CD4-positive, CD25-positive, alpha-beta regulatory T cell (primary cell): ENCODE data around the gene PLEKHF1. TPM values are rescaled to one million over a fixed set of nuclear protein-coding genes. Genes with fewer than 3 reads are reported as not detected.
A peak's percentile ranks its signal among the peaks of the same experiment; 100 is the strongest.

Experiments used
- ATAC-seq, 2 donors: fragments of 150-1000 bp; cut with Tn5 transposase; one replicate each; pipeline ENCODE4 v1.10.0; 2021; ENCODE audit warnings: low read depth in 2 of 2, moderate number of reproducible peaks in 2 of 2, moderate library complexity in 1 of 2
- DNase-seq, 3 donors: peaks; one replicate each; pipeline versions ENCODE4 v3.0.0 to v3.0.0-alpha.2; 2012 to 2022; ENCODE audit warnings: mixed read lengths in 1 of 3
- H3K27ac ChIP-seq: one replicate; pipeline ENCODE4 v1.7.0; 2013; ENCODE audit warnings: mild to moderate bottlenecking, low read length; ENCODE audit not compliant: insufficient read depth, poor library complexity, severe bottlenecking
- H3K27me3 ChIP-seq: one replicate; pipeline ENCODE4 v1.7.0; 2013; ENCODE audit warnings: low read length; ENCODE audit not compliant: control insufficient read depth, insufficient read depth
- H3K36me3 ChIP-seq: one replicate; pipeline ENCODE4 v1.7.0; 2013; ENCODE audit warnings: mild to moderate bottlenecking, low read length, moderate library complexity; ENCODE audit not compliant: control insufficient read depth, insufficient read depth
- H3K4me1 ChIP-seq: 2 replicates; pipeline ENCODE4 v1.7.0; 2013; ENCODE audit warnings: mild to moderate bottlenecking, low read length; ENCODE audit not compliant: insufficient read depth, control insufficient read depth, poor library complexity, severe bottlenecking
- H3K4me3 ChIP-seq: one replicate; pipeline ENCODE4 v1.7.0; 2013; ENCODE audit warnings: low read depth, mild to moderate bottlenecking, low read length, moderate library complexity
- H3K9me3 ChIP-seq, 2 experiments: 1 replicate in 1 of 2; 2 replicates in 1 of 2; pipeline ENCODE4 v1.7.0; 2013; ENCODE audit warnings: low read length in 2 of 2, mild to moderate bottlenecking in 1 of 2, moderate library complexity in 1 of 2; ENCODE audit not compliant: control insufficient read depth in 2 of 2
- H3K27ac Mint-ChIP-seq, 3 donors: one replicate each; pipeline ENCODE4 v1.8.0; 2020 to 2022; ENCODE audit warnings: mild to moderate bottlenecking in 3 of 3, mixed read lengths in 3 of 3, moderate library complexity in 2 of 3
- H3K27me3 Mint-ChIP-seq: one replicate; pipeline ENCODE4 v1.8.0; 2022; ENCODE audit warnings: mild to moderate bottlenecking, mixed read lengths
- H3K36me3 Mint-ChIP-seq: one replicate; pipeline ENCODE4 v1.8.0; 2020; ENCODE audit warnings: mixed read lengths
- H3K4me1 Mint-ChIP-seq, 4 donors: one replicate each; pipeline ENCODE4 v1.8.0; 2020 to 2022; ENCODE audit warnings: mixed read lengths in 4 of 4, mild to moderate bottlenecking in 1 of 4
- H3K4me3 Mint-ChIP-seq, 4 donors: one replicate each; pipeline ENCODE4 v1.8.0; 2020 to 2022; ENCODE audit warnings: mild to moderate bottlenecking in 4 of 4, mixed read lengths in 4 of 4, moderate library complexity in 3 of 4
- H3K9me3 Mint-ChIP-seq, 7 donors: one replicate each; pipeline ENCODE4 v1.8.0; 2020 to 2022; ENCODE audit warnings: mixed read lengths in 7 of 7, mild to moderate bottlenecking in 3 of 7, moderate library complexity in 2 of 7
- polyA plus RNA-seq, 4 donors: library from polyadenylated mRNA; unstranded; fragments of 300-500 nt; fragmentation: Illumina TruSeq; gene quantifications; one replicate each; pipeline ENCODE4 v1.2.3, GENCODE V29; 2021
- total RNA-seq: library from RNA; stranded (reverse); gene quantifications from one replicate; pipeline ENCODE4 v1.2.3, GENCODE V29; 2022

The PLEKHF1 gene
- total and polyA plus RNA-seq, 5 donors from 2014 or later = 21.0 to 49.3 (median 35.1) TPM

DNA sequence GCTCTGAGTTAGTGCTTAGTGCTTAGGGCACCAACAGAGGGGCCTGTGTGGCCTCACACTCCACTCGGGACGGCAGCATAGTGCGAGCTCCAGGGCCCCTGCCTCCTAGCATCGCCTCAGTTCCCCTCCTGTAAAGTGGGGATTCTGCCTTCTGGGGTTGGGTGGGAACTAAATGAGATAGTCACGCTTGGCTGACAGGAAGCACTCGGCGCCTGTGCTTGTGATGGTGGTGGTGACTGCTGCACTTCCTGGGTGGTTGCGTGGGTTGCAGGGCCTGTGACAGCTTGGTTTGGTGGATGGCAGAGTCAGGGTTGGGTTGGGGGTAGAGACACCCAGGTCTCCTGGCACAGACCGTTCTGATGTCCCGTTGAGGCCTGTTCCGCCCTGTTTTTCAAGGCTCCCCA is 7.7 kb downstream of the PLEKHF1 start:
- Mint-ChIP-seq H3K27ac (peak overlapping the region; percentile 97 to 99 (median 97)), H3K27me3 (no peaks in the 10 kb centered on the region), H3K36me3 (peaks cover 24% of the 10 kb centered on the region), H3K4me1 (peaks cover 5 to 88% (median 46%) of the 10 kb centered on the region in 4 donors), H3K4me3 (peak overlapping the region; percentile 77 to 87 (median 84)), H3K9me3 (no peaks in the 10 kb centered on the region)
- Histone ChIP-seq H3K27ac (peak overlapping the region; percentile 94), H3K4me1 (peaks cover 100% of the 10 kb centered on the region), H3K4me3 (peak overlapping the region; percentile 76), H3K9me3 (no peaks in the 10 kb centered on the region), H3K27me3 (no peaks in the 10 kb centered on the region), H3K36me3 (peaks cover 34% of the 10 kb centered on the region)
- peak; percentile 83 for ATAC-seq
- DNase-seq = peak; percentile 78 to 94 (median 89)

DNA sequence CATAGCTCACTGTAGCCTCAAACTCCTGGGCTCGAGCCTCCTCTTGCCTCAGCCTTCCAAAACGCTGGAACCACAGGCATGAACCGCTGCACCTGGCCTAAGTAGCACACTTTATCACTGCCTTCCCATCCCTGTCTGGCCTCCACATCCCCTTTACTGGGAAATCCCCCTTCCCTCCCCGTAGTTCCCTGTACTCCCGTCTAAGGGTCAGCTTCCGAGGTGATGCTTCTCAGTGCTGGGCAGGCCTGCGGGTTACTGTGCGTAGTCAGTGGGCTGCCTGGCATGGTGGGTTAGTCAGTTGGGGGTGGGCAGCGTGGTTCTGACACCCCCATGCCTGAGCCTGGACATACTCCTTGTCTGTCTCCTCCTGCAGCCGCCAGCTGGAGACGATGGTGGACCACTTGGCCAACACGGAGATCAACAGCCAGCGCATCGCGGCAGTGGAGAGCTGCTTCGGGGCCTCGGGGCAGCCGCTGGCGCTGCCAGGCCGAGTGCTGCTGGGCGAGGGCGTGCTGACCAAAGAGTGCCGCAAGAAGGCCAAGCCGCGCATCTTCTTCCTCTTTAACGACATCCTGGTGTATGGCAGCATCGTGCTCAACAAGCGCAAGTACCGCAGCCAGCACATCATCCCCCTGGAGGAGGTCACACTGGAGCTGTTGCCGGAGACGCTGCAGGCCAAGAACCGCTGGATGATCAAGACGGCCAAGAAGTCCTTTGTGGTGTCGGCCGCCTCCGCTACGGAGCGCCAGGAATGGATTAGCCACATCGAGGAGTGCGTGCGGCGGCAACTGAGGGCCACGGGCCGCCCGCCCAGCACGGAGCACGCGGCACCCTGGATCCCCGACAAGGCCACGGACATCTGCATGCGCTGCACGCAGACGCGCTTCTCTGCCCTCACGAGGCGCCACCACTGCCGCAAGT is 8.4 kb downstream of the PLEKHF1 start:
- no peaks in the 10 kb centered on the region for H3K27me3 ChIP-seq
- peaks cover 100% of the 10 kb centered on the region for H3K4me1 ChIP-seq
- peak overlapping the region; percentile 37 for H3K4me3 ChIP-seq
- no peaks in the 10 kb centered on the region for H3K9me3 Mint-ChIP-seq
- H3K36me3 Mint-ChIP-seq = peaks cover 24% of the 10 kb centered on the region
- peaks cover 34% of the 10 kb centered on the region for H3K36me3 ChIP-seq
- no peak for DNase-seq
- H3K4me3 Mint-ChIP-seq = peak overlapping the region; percentile 77 to 87 (median 84)
- peaks cover 5 to 88% (median 44%) of the 10 kb centered on the region in 4 donors for H3K4me1 Mint-ChIP-seq
- no peaks in the 10 kb centered on the region for H3K9me3 ChIP-seq
- H3K27ac Mint-ChIP-seq = peak overlapping the region; percentile 97 to 99 (median 97)
- peak overlapping the region; percentile 94 for H3K27ac ChIP-seq
- no peaks in the 10 kb centered on the region for H3K27me3 Mint-ChIP-seq
- no peak for ATAC-seq

- H3K27me3 ChIP-seq = no peaks in the 10 kb centered on the region
- H3K9me3 ChIP-seq = no peaks in the 10 kb centered on the region
- no peak overlapping the region for H3K4me3 ChIP-seq
- peaks cover 100% of the 10 kb centered on the region for H3K4me1 ChIP-seq
- H3K27ac ChIP-seq = peak overlapping the region; percentile 94
- H3K4me1 Mint-ChIP-seq = peaks cover 4 to 86% (median 44%) of the 10 kb centered on the region in 4 donors
- peak overlapping the region in 2 of 3 donors; percentile 26 to 93 for H3K27ac Mint-ChIP-seq
- DNase-seq (no peak), ATAC-seq (no peak)
- H3K27me3 Mint-ChIP-seq = no peaks in the 10 kb centered on the region
- peaks cover 34% of the 10 kb centered on the region for H3K36me3 ChIP-seq
- peak overlapping the region in 1 of 4 donors; percentile 26 for H3K4me3 Mint-ChIP-seq
- no peaks in the 10 kb centered on the region for H3K9me3 Mint-ChIP-seq
- peaks cover 23% of the 10 kb centered on the region for H3K36me3 Mint-ChIP-seq
Observed at GRCh38 chr19:29674374-29675119, 9.3 kb downstream of the PLEKHF1 start.

DNA sequence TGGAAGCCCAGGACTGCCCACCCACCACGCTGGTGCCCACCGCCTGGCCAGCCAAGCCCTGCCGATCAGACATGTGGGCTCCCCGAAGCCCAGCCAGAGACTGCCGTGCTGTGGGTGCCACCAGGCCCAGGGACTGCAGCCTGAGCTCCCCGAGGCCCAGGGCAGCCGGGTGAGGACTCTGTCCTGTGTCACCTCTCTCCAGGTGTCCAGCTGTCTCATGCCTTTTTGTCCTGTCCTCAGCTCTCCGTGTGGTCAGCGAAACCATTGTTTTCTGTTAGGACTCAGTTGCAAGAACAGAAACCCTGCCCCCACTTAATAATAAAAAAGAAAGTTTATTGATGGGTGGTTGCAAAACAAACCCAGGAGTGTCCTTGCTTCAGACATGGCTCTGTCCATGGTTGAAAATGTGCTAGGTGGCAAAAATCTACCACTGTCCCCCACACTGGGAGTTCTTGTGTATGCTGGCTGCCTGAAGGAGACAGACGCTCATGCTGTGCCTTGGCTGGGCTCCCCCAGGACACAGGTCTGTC is 9.9 kb downstream of the PLEKHF1 start:
- H3K4me3 ChIP-seq = no peak overlapping the region
- Mint-ChIP-seq H3K4me3 (peak overlapping the region in 3 of 4 donors; percentile 26 to 35 (median 30)), H3K27me3 (no peaks in the 10 kb centered on the region), H3K9me3 (no peaks in the 10 kb centered on the region), H3K4me1 (peaks cover 0 to 86% (median 45%) of the 10 kb centered on the region in 4 donors), H3K36me3 (peaks cover 20% of the 10 kb centered on the region), H3K27ac (peak overlapping the region; percentile 80 to 96 (median 82))
- no peaks in the 10 kb centered on the region for H3K9me3 ChIP-seq
- DNase-seq (no peak), ATAC-seq (no peak)
- no peaks in the 10 kb centered on the region for H3K27me3 ChIP-seq
- H3K36me3 ChIP-seq = peaks cover 34% of the 10 kb centered on the region
- H3K27ac ChIP-seq = peak overlapping the region; percentile 94
- H3K4me1 ChIP-seq = peaks cover 100% of the 10 kb centered on the region

DNA sequence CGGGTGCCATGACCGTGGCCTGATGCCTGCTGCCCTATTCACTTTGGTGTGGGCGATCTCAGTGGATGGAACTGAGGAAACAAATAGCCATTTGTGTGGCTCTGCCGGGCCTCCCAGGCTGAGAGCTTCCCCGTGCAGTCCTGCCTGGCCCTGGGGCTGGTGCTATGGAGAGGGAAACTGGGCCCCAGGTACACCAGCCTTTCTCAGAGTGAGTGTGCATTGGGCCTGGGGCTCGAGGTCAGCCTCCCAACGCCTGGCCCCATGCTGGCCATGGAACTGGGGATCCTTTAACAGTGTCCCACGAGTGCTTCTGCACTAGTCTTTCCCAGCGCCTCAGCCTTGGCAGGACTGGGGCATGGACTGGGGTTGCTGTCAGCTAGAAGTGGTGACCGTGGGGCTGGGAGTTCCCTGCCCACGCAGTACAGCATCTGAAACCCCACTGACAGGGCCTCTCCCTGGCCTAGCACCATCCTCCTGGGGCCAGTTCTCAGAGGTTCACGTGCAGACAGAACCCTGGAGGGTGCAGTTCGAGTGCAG is 10.5 kb downstream of the PLEKHF1 start:
- peaks cover 0 to 86% (median 44%) of the 10 kb centered on the region in 4 donors for H3K4me1 Mint-ChIP-seq
- H3K36me3 Mint-ChIP-seq = peaks cover 20% of the 10 kb centered on the region
- no peak for ATAC-seq
- no peaks in the 10 kb centered on the region for H3K9me3 Mint-ChIP-seq
- H3K9me3 ChIP-seq = no peaks in the 10 kb centered on the region
- H3K27ac Mint-ChIP-seq = peak overlapping the region; percentile 80 to 96 (median 82)
- DNase-seq = no peak
- H3K4me1 ChIP-seq = peaks cover 100% of the 10 kb centered on the region
- H3K27me3 ChIP-seq = no peaks in the 10 kb centered on the region
- peak overlapping the region; percentile 94 for H3K27ac ChIP-seq
- peak overlapping the region in 3 of 4 donors; percentile 26 to 35 (median 30) for H3K4me3 Mint-ChIP-seq
- H3K36me3 ChIP-seq = peaks cover 34% of the 10 kb centered on the region
- no peaks in the 10 kb centered on the region for H3K27me3 Mint-ChIP-seq
- H3K4me3 ChIP-seq = no peak overlapping the region

DNA sequence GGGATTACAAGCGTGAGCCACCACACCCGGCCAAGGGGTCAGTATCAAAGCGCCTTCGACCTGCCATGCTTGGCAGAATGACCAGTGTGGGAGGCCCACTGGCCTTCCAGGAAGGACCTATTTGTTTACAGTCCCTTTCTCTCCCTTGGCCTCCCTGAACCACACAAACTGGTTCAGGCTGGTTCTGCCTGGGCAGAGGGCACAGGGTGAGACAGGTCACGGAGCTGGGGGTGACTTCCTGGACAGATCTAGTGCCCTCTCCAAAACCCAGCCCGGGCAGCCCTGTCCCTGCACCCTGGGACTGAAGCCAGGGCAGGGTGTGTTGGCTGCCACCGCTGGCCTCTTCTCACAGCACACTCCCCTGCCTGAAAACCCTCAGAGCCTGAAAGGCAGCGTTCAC is 11.3 kb downstream of the PLEKHF1 start:
- H3K4me1 ChIP-seq = peaks cover 100% of the 10 kb centered on the region
- Mint-ChIP-seq H3K36me3 (peaks cover 14% of the 10 kb centered on the region), H3K4me1 (peaks cover 0 to 86% (median 43%) of the 10 kb centered on the region in 4 donors), H3K4me3 (peak overlapping the region in 2 of 4 donors; percentile 38 to 63), H3K27ac (peak overlapping the region; percentile 80 to 96 (median 82)), H3K27me3 (no peaks in the 10 kb centered on the region), H3K9me3 (no peaks in the 10 kb centered on the region)
- no peak overlapping the region for H3K4me3 ChIP-seq
- DNase-seq (no peak), ATAC-seq (no peak)
- peaks cover 34% of the 10 kb centered on the region for H3K36me3 ChIP-seq
- no peaks in the 10 kb centered on the region for H3K27me3 ChIP-seq
- no peaks in the 10 kb centered on the region for H3K9me3 ChIP-seq
- H3K27ac ChIP-seq = peak overlapping the region; percentile 65
